GM21717 (cell line): ENCODE data around the gene TGFBR3.

Source experiments
- ATAC-seq: cut with Tn5 transposase; IDR thresholded peaks from one replicate; pipeline ENCODE4 v1.9.1; 2021; ENCODE audit warnings: mild to moderate bottlenecking, moderate library complexity; ENCODE audit not compliant: unreplicated experiment

TGFBR3 gene

GRCh38 chr1:91783423-91784170 is 102.4 kb downstream of the TGFBR3 start:
- ATAC-seq: no peak

DNA sequence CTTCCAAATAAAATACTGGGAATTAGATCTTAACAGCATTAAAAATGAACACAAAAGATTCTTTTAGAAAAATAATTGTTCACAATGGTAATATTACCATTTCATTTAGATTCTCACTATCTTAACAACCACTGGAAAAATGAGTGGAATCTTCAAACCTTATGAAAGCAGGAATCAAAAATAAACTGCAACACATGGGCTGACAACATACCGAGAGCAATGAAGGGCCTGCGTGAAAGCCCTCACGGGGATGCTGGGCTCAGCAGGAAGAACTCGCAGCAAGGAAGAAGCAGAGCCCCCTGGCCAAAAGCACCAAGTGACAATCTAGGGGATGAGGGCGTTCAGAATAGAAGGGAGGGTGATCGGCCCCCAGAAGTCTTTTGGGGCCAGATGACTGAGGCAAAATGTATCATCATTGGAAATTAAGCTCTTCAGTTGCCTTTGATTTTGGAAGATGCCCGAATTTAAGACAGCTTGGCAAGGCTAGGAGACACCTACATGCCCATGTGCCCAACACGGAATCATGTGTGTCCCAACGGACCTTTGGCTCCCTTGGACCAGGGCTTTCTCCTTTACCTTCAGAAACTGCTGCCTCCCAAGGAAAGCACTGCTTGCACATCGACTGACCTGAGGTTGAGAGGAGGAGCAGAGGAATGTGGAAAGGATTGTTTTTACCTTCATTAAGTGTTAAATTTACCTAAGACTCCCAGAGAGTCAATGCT is 103.9 kb downstream of the TGFBR3 start:
- ATAC-seq: no peak

DNA sequence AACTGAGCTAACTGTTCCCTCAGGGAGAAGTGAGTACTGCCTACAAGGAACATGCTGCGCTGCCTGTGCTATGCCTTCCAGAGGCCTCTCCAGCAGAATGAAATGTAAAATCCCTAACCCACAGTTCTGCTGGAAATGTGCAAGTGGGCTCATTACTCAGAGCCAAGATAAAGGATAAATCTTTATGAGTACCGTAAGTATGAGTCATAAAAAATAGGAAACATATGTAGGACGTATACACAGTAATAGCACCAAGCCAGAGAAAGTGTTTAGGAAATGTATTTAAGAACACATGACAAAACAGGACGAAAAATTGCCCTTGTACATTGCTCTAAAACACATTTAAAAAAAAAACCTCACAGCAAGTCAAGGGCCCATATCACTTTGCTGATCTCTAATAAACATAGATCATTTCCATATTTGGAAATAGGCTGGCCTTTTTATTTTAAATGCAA is 104.6 kb downstream of the TGFBR3 start:
- no peak for ATAC-seq

DNA sequence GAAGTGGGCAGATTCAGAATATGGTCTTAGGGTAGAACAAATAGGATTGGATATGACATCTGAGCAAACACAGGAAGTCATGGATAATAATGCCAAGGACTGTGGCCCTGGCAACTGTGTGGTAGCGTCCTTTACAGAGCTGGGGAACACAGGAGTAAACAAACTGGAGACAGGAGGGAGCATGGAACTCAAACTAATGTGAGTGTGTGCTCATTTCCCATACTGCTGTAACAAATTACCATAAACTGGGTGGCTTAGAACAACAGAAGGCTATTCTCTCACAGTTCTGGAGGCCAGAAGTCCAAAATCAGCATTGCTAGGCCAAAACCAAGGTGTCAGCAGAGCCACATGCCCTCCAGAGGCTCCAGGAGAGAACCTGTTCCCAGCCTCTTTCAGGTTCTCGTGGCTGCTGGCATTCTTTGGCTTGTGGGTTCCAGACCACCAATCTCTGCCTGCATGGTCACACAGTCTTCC is 106.4 kb downstream of the TGFBR3 start:
- ATAC-seq: no peak

GRCh38 chr1:91778964-91779363 is 107.0 kb downstream of the TGFBR3 start:
- no peak for ATAC-seq

DNA sequence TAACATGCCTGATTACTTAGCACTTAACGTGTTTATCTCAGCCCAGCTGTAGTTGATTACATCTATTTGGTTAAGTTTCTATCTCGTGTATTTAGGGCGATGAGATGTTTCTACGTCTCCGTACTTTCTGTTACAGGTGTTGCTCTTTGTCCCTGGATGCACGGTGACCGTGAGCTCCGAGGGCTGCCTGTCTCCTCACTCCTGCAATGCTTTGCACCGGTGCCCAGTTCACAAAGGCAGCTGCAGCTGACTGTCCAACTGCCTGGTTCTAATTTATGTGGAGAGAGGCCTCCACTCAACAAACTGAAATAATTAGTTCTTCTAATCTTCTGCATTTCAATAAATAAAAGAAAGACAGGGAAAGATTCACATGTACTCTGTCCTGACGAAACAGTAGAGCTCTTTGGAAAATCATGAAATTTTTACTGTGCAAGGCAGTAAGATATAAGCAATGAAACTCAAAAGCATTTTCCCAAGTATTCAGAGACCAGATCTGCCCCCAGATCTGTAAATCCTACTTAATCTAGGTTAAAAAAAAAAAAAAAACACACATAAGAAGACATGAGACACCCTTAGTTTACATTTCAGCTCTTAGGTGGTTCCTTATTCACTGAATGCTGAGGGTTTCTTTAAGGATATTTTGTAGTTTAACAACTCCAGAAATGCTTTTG is 108.2 kb downstream of the TGFBR3 start:
- no peak for ATAC-seq

DNA sequence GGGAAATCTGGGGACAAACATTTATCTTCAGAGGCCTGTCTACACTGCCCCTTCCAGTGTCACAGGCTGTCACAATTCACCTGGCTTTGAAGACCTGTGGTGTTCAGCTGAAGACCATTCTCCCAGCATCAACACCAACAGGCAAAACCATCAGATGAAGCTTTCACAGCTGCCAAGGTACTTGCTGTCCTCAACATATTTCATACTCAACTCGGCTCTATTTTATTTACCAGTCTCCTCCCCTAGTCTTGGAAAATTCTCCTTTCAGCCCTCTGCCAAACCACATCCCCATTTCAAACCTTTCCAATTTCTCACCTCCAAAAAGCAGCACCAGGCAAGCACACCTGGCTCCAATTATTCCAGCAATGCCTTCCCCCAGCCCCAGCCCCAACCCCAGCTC is 108.8 kb downstream of the TGFBR3 start:
- ATAC-seq: no peak

DNA sequence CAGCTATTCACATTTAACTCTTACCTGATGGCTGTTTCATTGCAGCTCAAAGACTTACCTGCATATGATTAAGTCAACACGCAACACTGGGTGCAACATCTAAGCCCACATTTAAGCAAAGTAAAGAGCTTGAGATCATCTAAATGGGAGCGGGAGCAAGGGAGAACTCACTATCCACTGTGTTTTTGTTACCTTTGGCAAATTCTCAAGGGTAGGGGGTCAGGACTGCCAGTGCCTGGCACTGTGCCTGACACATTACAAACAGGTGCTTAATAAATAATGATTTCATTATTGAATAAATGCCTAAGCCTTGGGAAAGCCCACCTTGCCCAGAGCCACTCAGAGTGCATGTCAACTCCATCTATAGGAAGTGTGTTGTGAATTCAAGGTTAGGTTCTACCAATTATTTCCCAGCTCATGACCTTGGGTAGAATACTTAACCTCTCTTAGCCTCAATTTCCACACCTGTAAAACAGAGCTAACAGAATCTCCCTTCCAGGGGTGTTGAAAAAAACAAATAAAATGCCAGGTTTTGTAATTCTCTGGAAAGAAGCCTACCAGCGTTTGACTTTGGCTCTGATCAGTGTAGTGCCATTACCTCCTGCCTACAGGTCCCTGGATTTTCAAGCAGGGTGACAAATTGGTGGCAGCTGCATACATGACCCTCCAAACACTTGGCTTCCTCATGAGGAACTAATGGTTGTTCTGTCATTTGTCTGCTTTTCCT is 109.7 kb downstream of the TGFBR3 start:
- no peak for ATAC-seq

DNA sequence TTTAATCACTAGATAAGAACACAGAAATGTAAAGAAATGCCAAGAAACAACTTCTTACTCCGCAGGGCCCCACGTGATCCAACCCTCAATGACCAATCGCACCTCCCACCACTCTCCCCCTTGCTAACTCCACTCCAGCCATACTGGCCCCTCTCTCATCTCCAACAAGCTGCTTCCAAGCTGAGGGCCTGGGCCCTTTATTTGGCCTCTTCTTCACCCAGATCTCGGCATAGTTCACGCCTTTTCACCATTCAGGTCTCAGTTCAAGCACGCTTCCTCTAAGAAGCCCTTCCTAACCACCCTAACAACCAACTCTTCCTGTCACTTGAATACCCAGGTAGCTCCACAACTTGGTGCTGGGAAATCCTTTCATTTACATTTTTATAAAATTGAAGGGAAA is 110.7 kb downstream of the TGFBR3 start:
- no peak for ATAC-seq

DNA sequence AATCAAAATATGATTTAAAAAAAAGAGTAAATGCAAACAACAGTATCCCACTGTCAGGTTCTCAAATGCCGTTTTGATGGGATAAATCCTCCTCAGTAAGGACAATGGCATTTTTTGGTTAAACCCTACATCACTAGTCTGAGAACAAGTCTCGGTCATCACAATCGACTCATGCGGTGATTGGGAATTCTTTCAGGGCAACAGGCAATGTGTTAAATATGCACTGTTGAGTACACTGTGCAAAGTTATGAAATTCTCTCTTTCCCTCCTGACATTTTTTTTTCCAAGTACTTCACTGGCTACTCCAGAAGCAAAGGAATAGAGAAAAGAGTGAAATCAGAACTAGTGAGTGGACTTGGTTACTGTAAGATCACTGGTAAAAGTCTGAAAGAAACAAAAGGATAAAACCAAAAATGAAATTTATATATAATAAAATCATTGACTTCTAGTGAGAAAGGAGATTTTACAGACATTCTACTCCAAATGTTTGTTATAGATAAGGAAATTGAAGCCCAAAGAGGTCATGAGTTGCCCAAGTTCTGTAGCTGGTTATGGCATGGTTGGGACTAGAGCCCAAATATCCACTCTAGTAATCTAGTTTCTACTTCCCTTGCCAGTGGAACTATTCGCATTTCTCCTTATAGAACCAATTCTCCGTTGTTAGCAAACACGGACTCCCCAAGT is 111.3 kb downstream of the TGFBR3 start:
- ATAC-seq: no peak

- ATAC-seq: no peak
Observed at GRCh38 chr1:91771717-91772116, 114.2 kb downstream of the TGFBR3 start.

- ATAC-seq: no peak
Observed at GRCh38 chr1:91770667-91771268, 115.2 kb downstream of the TGFBR3 start.

DNA sequence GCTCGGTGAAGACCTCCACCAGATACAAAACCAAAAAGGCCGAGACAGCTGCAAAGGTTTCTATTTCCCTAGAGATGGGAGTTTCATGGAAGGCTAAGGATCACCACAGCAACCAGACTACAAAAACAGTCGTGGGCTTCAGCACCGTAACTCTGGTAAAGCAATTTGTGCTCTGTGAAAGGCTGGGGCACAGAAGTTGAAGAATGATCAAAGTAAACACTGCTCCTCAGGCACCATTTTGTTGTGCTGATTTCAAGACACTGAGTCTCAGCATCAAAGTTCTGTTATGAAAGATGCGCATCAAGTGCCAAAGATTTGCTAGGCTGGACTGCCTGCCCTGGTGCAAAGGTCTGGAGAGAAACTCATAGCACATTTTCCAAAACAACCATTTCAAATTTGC is 116.2 kb downstream of the TGFBR3 start:
- no peak for ATAC-seq

DNA sequence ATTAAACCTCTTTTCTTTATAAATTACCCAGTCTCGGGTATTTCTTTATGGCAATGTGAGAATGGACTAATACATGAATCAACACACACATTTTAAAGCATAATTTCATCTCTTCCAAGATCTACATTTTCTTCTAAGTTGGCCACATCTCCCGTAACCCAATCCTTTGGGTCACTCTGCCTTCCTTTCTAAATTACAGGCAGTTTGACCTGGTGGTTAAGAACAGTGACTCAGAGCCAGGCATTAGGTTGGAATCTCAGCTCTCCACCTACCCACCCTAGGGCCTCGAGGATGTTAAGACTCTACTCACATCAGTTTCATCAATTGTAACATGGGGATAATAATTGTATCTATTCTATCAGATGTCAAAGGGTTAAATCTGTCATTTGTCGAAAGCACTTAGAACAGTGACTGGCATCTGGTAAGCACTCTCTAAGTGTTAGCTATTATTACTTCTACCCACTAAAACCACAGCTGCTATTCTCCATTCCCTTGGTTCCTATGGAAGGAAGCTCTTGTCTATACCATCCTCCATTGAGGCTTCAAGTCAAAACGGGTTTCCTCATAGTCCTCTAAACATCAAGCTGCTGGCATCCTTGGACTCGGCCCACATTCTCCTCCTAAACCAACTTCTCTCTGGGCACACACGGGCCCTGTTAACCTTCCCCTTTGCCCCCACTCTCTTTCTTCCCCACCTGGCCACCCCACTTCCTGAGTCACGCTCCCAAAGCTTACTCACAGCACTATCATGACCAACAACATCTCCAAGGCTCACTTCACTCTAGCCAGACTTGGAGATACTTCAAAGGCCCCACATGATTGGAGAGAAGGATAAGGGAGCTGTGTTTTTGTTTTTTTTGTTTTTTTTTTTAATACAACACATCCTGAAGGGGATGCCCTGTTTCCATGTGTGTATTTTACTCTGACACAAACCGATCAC is 116.9 kb downstream of the TGFBR3 start:
- ATAC-seq: no peak

- ATAC-seq: no peak
Observed at GRCh38 chr1:91768120-91768519, 117.8 kb downstream of the TGFBR3 start.

- ATAC-seq: no peak
Observed at GRCh38 chr1:91766883-91767282, 119.1 kb downstream of the TGFBR3 start.

DNA sequence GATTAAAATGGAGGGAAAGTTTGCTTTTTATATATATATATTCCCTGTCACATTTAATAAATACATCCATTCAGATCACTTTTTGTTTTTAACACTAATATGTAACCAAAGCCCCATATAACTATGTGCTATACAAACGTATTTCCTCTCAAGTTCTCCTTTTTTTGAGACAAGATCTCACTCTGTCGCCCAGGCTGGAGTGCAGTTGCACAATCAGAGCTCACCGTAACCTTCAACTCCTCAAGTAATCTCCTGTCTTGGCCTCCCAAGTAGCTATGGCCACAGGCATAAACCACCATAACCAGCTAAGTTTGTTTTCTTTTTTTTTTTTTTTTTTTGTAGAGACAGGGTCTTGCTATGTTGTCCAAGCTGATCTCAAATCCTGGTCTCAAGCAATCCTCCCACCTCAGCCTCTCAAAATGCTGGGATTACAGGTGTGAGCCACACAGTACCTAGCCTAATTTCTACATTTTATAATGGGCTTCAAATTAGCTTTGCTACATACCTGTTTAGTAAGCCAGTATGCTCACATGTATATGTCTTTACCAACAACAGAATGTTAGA is 120.0 kb downstream of the TGFBR3 start:
- no peak for ATAC-seq

GRCh38 chr1:91765293-91765692 is 120.7 kb downstream of the TGFBR3 start:
- no peak for ATAC-seq
